GM21825 (cell line): ENCODE results near the gene SCYL1.
"Not testable (repeated sequence)": the region's sequence is repeated elsewhere in the genome, so short reads cannot be mapped to it uniquely, and the experiment has no call there.

Source experiments
- ATAC-seq: cut with Tn5 transposase; IDR thresholded peaks from one replicate; pipeline ENCODE4 v1.9.1; 2021; ENCODE audit warnings: mild to moderate bottlenecking, moderate library complexity; ENCODE audit not compliant: unreplicated experiment

The SCYL1 gene

DNA sequence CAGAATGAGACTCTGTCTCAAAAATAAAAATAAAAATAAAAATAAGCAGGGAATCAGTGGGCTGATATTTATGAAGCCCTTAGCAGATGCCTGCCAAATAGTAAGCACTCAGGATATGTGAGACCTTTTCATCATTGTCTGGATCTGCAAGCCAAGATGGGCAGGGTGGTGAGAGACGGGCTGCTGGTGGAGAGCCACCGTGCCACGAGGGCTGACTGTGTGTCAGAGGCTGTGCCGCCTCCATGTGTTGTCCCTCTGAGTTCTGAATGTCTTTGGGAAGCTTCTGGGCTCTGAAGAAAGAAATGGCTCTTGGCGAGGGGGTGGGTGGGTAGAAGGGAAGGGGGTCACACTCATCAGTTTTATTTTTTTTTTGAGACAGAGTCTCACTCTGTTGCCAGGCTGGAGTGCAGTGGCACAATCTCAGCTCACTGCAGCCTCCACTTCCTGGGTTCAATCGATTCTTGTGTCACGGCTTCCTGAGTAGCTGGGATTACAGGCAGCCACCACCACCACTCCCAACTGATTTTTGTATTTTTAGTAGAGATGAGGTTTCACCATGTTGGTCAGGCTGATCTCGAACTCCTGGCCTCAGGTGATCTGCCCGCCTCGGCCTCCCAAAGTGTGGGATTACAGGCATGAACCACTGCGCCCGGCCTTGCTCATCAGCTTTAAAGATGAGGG lies 40.1 kb downstream of the SCYL1 start:
- ATAC-seq = not testable (repeated sequence)

DNA sequence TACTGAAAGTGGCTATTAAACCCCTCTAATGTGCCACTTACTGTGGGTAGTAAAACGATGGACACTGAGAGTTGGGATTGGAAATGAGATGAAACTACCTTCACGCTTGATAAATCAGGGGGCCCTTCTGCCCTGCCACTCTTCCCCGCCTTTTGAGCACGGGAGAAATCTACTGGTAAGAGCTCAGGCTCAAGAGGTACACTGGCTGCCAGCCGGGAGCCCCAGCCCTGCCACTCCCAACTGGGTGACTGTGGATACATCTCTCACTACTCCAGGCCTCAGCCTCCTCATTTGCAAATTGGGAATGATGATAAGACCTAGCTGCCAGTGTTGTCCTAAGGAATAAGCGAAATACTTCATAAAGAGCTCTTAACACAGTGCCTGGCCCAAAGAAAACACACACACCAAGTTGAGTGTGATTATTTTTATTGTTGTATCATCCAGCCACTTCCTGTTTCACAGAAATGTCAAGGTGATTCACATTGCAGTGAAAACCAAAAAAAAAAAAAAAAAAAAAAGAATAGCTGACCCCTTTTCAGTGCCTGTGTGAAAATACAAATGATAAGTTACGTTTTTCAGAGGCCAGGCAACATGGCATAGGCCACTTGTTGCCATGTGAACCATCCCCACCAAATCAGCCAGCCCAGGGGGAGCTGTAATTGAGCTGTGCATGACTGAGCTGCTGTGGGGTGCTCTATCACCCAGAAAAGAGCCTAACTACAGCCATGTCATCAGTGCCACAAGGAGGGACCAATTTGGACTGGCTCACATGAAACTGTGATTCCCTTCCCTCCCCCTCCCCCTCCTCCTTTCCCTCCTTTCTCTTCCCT lies 41.0 kb downstream of the SCYL1 start:
- no peak for ATAC-seq

DNA sequence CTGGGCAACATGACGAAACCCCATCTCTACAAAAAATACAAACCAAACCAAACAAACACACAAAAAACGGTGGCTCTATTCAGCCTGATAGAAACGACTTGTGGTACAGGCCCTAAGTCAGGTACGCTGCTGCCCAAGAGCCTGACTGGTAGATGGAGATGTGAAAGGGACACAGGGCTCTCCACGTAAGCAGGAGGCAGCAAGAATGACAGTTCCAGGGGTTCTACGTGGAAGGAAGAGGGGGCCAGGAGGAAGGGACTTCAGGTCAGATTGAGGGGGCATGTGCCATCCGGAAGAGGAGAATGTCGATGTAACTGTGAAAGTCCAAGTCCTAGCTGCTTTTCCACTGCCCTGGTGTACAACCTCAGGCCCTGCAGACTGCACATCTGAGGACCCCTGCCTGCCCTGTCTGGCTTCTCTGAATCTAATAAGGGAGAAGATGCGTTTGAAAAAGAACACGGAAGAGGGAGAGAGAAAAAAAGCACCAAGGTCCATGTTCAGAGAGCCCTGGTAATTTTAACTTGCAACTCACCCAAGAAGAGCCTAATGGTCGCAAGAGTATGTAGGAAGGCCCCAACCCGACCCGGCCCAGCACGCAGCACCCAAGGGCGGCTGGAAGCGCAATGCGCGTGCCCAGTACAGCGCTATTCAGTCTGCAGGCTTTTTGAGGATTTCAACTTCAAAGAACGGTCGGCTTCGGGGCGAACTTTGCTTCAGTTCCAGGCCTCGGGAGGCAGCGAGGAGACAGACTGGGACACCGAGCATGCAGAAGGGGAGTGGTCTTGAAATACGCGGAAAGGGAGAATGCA lies 44.5 kb downstream of the SCYL1 start:
- peak; percentile 4 for ATAC-seq

DNA sequence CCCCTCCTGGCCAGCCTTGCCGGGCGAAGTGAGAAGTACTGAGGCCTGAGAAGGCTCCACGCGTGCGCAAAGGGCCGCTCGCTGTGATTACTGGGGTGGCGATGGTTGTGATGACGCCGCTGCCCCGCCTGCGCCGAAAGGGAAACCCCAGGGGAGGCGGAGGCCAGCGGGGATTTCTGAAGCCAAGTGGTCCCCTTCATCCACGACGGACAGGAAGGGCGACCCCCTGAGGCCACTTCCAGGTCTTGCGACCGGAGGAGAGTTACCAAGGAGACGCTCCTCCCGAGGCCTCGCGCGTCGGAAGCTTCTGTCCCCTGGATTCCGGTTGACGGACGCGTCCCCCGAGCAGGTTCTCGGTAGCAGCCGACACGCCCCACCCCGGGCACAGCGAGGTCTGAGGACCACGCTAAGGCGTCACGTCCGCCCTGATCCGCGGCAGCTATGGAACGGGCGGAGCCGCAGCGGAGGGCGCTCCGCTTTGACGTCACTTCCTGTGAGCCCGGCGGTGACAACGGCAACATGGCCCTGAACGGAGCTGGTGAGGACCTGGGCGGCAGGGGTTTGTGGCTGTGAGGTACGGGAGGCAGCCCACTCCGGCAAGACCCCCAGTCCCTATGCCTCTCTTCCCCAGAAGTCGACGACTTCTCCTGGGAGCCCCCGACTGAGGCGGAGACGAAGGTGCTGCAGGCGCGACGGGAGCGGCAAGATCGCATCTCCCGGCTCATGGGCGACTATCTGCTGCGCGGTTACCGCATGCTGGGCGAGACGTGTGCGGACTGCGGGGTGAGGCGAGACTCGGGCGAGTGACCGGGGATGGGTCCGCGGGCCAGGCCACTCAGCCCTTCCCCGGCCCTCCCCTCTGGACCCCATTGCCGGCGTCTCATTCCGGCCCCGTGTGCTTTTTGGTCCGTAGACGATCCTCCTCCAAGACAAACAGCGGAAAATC lies 45.4 kb downstream of the SCYL1 start, which contains the start of gene ZNRD2:
TSS of gene ZNRD2 (plus strand) at position 505 of the 946 bp plus-strand sequence. CDS start at position 520, 15 bp downstream.
- ATAC-seq = peak; percentile 57

DNA sequence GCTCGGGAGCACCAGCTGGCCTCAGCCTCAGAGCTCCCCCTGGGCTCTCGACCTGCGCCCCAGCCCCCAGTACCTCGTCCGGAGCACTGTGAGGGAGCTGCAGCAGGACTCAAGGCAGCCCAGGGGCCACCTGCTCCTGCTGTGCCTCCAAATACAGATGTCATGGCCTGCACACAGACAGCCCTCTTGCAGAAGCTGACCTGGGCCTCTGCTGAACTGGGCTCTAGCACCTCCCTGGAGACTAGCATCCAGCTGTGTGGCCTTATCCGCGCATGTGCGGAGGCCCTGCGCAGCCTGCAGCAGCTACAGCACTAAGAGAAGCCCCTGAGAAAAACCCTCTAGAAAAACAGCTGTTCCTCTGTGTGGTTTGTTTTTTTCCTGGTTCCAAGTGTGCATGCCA lies 46.5 kb downstream of the SCYL1 start:
- ATAC-seq = no peak

DNA sequence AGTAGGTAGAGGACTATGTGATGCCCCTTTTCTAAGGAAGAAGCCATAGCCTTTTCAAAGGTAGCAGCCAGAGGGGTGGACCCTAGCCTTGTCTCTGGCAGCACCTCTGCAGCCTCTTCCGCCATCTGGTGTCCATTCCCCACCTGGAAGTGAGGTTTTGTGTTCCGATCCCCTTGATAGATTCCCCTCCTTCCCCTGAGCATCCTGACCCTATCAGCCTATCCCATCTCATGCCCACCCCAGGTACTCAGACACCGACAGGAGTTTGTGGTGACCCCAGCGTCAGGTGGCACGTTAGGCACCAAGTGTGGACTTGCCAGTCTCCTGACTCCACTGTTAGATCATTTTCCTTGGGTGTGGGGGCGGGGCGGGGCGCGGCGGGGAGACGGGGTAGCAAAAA lies 47.1 kb downstream of the SCYL1 start:
- ATAC-seq = no peak

DNA sequence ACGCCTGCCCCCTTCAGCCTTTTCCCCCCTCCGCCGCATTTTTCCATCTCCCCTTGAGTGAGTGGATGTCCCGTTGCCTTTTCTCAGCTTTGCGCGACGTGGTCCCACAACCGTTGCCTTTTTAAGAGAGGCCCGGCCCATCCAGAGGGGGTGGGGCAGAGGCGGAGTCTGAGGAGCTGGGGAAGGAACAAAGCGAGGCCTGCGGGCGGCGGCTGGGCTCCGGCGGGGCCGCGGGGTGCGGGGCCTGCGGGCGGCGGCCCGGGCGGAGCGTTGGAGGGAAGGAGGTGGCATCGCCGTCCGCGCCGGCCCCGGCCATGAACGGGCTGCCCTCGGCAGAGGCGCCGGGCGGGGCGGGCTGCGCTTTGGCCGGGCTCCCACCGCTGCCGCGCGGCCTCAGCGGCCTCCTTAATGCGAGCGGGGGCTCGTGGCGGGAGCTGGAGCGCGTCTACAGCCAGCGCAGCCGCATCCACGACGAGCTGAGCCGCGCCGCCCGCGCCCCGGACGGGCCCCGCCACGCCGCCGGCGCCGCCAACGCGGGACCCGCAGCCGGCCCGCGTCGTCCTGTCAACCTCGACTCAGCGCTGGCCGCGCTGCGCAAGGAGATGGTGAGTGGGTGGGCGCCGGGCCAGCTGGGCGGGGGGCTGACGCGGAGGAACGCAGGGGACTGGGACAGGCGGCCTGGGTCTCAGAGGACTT lies 47.6 kb downstream of the SCYL1 start, which contains the start of gene FAM89B:
TSS of gene FAM89B (plus strand) at position 183 of the 696 bp plus-strand sequence. CDS start at position 315, 132 bp downstream.
- ATAC-seq = no peak

DNA sequence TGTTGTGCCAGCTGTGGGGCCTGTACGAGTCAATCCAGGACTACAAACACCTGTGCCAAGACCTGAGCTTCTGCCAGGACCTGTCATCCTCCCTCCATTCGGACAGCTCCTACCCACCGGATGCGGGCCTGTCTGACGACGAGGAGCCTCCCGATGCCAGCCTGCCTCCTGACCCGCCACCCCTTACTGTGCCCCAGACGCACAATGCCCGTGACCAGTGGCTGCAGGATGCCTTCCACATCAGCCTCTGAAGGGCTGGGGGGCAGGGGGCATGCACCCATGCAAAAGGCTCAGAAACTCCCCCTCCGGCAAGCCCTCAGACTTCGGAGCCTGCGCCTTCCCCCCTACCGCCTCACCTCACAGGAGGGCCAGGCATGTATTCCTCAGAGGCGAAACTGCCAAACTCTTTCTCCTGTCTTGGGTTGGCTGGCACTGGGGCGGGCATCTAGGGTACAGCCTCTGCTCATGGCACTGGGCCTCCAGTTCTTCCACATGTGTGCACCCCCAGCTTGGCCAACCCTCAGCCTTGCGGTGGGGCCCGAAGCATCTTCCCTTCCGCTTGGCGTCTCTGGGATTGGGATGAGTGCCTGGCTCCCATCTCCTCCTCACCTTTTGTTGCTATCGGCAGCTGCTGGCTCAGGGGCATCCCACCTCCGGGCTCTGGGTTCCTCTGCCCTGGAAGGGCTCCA lies 48.7 kb downstream of the SCYL1 start:
- no peak for ATAC-seq

DNA sequence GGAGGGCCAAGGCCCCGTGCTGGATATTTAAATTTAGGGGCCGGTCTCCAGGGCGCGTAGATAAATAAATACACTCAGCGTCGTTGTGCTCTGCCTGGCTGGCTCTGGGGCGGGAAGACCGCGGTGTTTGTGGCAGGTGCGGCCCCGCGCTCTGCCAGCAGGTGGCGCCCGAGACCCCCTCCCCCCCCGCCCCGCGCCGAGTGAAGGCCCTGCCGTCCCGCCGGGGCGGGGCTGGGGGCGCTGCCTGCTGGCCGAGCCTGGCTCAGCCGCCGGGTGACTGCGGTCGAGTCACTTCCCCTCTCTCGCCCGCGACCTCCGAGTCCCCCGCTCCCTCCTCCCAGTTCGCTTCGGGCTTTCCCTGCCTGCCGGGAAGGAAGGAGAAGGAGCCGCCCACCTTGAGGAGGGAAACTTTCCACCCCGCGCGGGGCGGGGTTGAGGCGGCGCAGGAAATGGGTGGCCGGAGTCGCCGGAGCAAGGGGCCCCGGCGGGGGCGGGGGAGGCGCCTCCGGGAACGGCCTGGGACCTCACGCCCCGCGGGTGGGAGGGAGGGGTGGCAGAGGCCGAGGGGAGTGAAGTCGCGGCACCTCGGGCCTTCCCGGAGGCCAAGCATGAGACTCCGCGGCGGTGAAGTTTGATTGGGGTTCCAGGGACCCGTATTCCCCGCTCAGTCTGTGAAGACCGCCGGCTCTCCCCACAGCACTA lies 49.4 kb downstream of the SCYL1 start:
- ATAC-seq = peak; percentile 31

DNA sequence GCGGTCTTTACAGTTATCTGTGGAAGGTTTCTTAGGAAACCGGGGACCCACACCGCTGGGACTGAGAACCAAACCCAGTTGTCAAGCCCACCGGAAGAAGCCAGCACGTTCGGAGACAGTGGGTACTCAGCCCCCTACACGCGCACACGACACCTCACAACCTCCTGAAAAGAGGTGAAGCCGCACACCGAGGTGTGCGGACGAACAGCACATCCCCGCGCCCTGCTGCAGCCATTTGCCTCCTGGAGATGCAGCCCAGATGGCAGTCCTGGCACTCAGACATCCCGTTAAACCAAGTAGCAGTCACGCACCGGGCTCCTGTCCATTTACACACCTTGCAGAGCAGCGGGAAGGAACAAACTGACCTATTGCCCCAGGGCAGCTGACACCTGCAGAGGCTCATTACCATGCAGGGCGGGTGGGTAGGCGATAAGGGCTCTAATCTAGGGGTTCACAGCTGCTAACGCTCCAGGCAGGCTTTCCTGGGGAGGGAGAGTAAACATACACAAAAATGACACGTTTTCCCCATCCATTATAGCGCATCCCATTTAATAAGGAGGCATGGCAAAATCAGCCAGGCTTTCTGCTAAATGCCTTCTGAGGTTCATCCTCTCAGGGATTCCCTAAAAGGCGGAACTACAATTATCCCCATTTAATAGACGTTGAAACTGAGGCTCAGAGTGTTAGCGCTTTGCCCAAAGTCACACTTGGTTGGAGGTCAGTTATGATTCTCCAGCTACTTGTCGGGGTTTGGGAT lies 50.1 kb downstream of the SCYL1 start:
- no peak for ATAC-seq

DNA sequence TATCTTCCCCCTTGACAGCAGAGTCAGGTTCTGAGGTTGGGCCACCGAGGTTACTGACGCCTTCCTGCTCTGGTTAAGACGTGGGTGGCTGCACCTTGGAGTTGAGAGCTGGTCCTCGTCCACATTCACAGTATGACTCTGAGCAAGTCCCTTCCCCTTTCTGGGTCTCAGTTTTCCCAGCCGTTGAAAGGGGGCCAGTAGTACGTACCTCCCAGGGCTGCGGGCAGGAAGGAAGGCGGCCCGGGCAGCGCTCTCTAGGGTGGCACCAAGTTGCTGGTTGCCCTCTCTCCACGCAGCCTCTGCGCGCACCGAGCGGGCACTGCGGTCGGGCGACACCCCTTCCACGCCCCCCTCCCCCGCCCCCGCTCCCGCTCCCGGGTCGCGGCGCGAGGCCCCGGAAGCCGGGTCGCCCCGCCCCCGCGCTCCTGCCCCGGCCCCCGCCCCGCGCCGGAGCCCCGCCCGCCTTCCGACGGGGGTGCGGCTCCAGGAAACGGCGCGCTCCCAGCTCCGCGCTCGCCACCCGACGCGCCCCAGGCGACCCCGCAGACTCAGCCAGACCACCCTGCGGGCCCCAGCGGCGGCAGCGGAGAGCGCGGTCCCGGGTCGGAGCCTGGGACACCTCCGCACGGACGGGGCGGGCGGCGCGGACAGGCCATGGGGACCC lies 50.8 kb downstream of the SCYL1 start, which contains the start of gene EHBP1L1:
TSS of gene EHBP1L1 (plus strand) at position 486 of the 664 bp plus-strand sequence. CDS start 250 bp downstream, outside the sequence.
- ATAC-seq = no peak

DNA sequence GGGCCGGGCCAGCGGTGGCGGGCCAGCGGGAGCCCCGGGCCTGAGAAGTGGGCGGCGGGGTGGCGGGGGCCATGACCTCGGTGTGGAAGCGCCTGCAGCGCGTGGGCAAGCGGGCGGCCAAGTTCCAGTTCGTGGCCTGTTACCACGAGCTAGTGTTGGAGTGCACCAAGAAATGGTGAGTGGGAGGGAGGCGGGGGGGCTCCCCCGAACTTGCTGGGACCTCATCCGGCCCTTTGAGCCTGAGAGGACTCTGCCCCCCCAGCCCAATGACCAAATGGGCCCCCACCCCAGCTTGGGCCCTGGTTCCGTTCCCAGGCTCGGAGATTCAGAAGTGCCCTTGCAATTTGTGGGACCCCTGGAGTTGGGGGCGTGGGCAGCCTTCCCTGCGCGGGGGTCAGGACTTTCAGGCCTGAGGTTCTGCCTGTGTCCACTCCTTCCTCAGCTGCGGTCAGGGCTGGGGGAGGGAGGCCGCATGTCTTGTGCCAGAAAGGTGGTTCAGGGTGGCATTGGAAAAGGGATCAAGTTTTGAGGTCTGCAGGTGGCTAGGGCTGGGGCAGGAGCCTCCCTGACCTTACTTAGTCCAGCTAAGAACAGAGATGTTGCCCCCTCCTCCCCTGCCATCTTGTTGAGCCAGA lies 51.5 kb downstream of the SCYL1 start:
- no peak for ATAC-seq

DNA sequence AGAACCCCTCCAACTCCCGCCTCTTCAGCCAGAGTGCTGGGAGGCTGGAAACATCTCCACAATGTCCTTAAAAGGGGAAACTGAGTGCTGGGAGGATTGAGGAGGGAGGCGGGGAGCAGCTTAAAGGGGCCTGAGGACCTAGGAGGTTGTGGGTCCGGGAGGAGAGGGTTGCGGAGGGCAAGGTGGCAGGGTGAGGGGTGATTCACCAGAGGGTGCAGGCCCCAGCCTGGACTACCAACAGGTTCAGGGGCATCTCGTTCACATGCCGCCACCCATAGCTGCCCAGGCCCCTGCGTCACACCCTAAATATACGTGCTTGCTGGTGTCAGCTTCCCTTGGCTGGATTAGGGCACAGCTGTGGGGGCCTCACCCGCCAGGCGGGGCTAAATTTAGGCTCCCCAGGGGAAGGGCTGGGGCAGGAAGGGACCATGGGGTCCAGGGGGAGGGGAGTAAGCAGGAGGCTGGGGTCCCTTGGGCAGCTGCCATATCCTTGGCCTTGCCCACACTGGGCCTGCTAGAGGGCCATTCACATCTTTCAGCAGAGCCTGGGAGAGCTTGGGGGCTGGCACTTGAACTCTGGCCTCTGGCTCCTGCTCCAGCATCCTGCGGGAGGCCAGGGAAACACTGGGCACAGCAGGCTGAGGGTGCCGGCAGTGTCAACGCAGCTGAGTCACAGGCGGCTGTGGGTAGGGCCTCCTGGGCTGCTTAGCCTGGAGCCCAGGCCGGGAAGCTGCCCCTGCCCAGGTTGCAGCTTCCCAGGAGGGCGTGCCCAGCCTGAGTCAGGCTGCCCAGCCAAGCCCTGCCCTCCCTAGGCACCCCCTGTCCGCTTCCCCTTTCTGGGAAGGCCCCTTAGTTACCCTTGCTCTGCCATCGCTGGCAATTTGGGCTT lies 52.2 kb downstream of the SCYL1 start:
- ATAC-seq = no peak

DNA sequence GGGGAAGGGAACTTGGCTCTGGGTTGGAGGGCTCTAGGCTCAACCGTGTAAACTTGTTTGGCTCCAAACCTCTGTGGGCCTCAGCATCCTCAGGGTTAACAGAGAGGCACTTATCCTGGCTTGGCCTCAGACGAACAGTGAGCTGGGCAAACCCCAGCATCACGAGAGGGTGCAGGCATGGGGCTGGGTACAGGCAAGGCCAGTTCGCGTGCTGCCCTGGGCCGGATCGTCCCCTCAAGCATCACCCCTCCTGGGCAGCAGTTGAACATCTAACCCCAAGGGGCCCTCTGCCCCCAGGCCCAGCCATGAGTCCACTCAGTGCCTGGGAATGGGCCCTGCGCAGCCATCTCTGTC lies 52.9 kb downstream of the SCYL1 start:
- ATAC-seq = no peak

DNA sequence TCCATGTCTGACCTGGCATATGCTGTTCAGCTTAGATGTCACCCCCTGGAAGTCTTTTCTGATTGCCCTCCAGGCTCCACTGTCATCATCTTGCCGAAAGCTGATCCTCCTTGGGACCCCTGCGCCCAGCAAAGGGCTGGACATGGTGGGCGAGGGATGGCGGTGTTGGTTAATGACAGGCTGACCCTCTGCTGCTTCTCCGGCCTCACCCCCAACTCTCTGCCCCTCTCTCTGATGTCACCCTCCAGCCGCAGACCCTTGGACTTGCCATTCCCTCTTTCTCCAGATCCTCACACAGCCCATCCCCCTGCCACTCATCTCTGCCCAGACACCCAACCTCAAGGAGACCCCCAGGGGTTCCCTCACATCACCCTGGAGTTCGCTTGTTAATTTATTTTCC lies 53.3 kb downstream of the SCYL1 start:
- no peak for ATAC-seq

DNA sequence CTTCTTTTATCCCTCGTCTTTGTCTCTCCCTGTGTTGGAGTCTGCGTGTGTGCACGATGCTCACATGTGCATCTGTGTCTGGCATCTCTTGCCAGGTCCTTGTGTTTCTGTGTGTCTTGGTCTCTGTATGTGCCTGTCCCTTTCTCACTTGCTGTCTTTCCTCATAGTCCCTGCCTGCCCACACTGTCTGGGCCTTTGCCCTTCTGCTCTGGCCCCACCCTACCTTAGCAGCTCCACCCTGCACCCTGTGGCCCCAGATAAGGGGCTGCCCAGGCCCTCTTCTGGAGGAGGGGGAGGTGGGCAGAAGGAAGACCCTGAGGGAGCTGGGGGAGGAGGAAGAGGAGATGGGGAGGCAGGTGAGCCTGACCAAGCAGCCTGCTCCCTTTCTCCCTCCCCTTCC lies 53.8 kb downstream of the SCYL1 start:
- no peak for ATAC-seq
